AG09309 (cell line): ENCODE measurements around the gene EPAS1.

Experiments used
- DNase-seq: peaks from one replicate; pipeline ENCODE4 v3.0.0-alpha.2; 2010; ENCODE audit warnings: low read depth
- H3K4me3 ChIP-seq: 2 replicates; pipeline ENCODE4 v1.5.1; 2011; ENCODE audit warnings: mild to moderate bottlenecking, low read depth, low read length, moderate library complexity; ENCODE audit not compliant: control insufficient read depth
- CTCF ChIP-seq: IDR thresholded peaks from 2 replicates; pipeline ENCODE4 v1.5.1; 2011; ENCODE audit warnings: mild to moderate bottlenecking, low read depth, low read length, inconsistent platforms; ENCODE audit not compliant: insufficient read depth, control insufficient read depth; ENCODE audit errors: missing control alignments

The EPAS1 gene

GRCh38 chr2:46270384-46270783 lies 26.8 kb upstream of the EPAS1 start:
- no peak for TF ChIP-seq CTCF
- no peak overlapping the region for H3K4me3 ChIP-seq
- DNase-seq: no peak

- no peak for TF ChIP-seq CTCF
- no peak for DNase-seq
- no peak overlapping the region for H3K4me3 ChIP-seq
Observed at GRCh38 chr2:46273225-46273863, 23.9 kb upstream of the EPAS1 start.

GRCh38 chr2:46273919-46274318 lies 23.3 kb upstream of the EPAS1 start:
- TF ChIP-seq CTCF: no peak
- H3K4me3 ChIP-seq: no peak overlapping the region
- no peak for DNase-seq

- TF ChIP-seq CTCF: no peak
Observed at GRCh38 chr2:46274586-46274985, 22.6 kb upstream of the EPAS1 start.

GRCh38 chr2:46275995-46276394 lies 21.2 kb upstream of the EPAS1 start:
- no peak for TF ChIP-seq CTCF
- DNase-seq: no peak
- H3K4me3 ChIP-seq: no peak overlapping the region

More at GRCh38 chr2:46274586-46274985, 22.6 kb upstream of the EPAS1 start:
- DNase-seq: no peak
- no peak overlapping the region for H3K4me3 ChIP-seq

GRCh38 chr2:46276642-46277041 lies 20.6 kb upstream of the EPAS1 start:
- no peak for DNase-seq
- peak; percentile 50 for TF ChIP-seq CTCF
- H3K4me3 ChIP-seq: no peak overlapping the region

- no peak for DNase-seq
- no peak overlapping the region for H3K4me3 ChIP-seq
Observed at GRCh38 chr2:46277431-46278190, 19.6 kb upstream of the EPAS1 start.

More at GRCh38 chr2:46277431-46278190, 19.6 kb upstream of the EPAS1 start:
- TF ChIP-seq CTCF: no peak
